H1 (cell line): ENCODE measurements around the gene BBS12. TPM values are rescaled to one million over a fixed set of nuclear protein-coding genes. Genes with fewer than 3 reads are reported as not detected.

ENCODE experiments used
- CTCF ChIA-PET: fragments of 300-600 bp; sonication (Branson Sonifier 250); formaldehyde crosslinking; loops from one replicate; lab custom pipeline; 2021; ENCODE audit not compliant: partially characterized antibody; lab: Charles Lee
- POLR2A ChIA-PET: fragments of 300-600 bp; sonication (Branson Sonifier 250); formaldehyde crosslinking; loops from one replicate; lab custom pipeline; 2021; ENCODE audit warnings: inconsistent platforms; ENCODE audit not compliant: partially characterized antibody; lab: Charles Lee
- DNase-seq, 2 experiments: peaks; one replicate each; pipeline versions ENCODE4 v3.0.0 to v3.0.0-alpha.2; 2010 to 2022; ENCODE audit warnings: low spot score in 2 of 2, low read depth in 1 of 2, mixed read lengths in 1 of 2
- FAIRE-seq: peaks from 2 replicates; lab custom pipeline; 2011; peaks lifted over from hg19 to GRCh38; lab: Jason Lieb, UNC
- H2AFZ ChIP-seq: 2 replicates; pipeline ENCODE4 v1.8.1; 2012; ENCODE audit warnings: low read length, inconsistent platforms
- H2AK5ac ChIP-seq: 2 replicates; pipeline ENCODE4 v1.6.1; 2013; ENCODE audit warnings: low read depth, low read length
- H2BK120ac ChIP-seq: replicated peaks from 2 replicates; pipeline ENCODE3; 2013; ENCODE audit warnings: low read depth, low read length, inconsistent platforms
- H2BK12ac ChIP-seq: 2 replicates; pipeline ENCODE4 v1.6.1; 2013; ENCODE audit warnings: low read depth, low read length
- H2BK15ac ChIP-seq: 2 replicates; pipeline ENCODE4 v1.6.1; 2013; ENCODE audit warnings: low read length
- H2BK20ac ChIP-seq: 2 replicates; pipeline ENCODE4 v1.6.1; 2013; ENCODE audit warnings: low read length
- H2BK5ac ChIP-seq: 2 replicates; pipeline ENCODE4 v1.6.1; 2013; ENCODE audit warnings: low read depth, low read length
- H3K14ac ChIP-seq: 2 replicates; pipeline ENCODE4 v1.6.1; 2013; ENCODE audit warnings: inconsistent platforms; ENCODE audit not compliant: insufficient read length
- H3K18ac ChIP-seq: 2 replicates; pipeline ENCODE4 v1.6.1; 2013; ENCODE audit warnings: low read length; ENCODE audit errors: extremely low read depth
- H3K23ac ChIP-seq: 2 replicates; pipeline ENCODE4 v1.6.1; 2013; ENCODE audit warnings: inconsistent platforms; ENCODE audit not compliant: insufficient read length
- H3K23me2 ChIP-seq: 2 replicates; pipeline ENCODE4 v1.6.1; 2013; ENCODE audit warnings: low read depth, low read length
- H3K27ac ChIP-seq: 2 replicates; pipeline ENCODE4 v1.6.1; 2011; ENCODE audit warnings: low read depth, low read length, inconsistent platforms
- H3K27me3 ChIP-seq, 4 experiments: replicated peaks in 1 of 4; 1 replicate in 1 of 4; 2 replicates in 3 of 4; pipeline versions ENCODE4 v1.6.1 to v1.8.1; 2011 to 2013; ENCODE audit warnings: low read length in 3 of 4, mild to moderate bottlenecking in 3 of 4, inconsistent platforms in 2 of 4, mixed read lengths in 2 of 4, moderate library complexity in 1 of 4; ENCODE audit not compliant: control insufficient read depth in 3 of 4, insufficient read depth in 3 of 4; ENCODE audit errors: extremely low read depth in 1 of 4
- H3K36me3 ChIP-seq, 4 experiments: 2 replicates each; pipeline versions ENCODE4 v1.6.1 to v1.8.1; 2011 to 2013; ENCODE audit warnings: mild to moderate bottlenecking in 4 of 4, low read length in 3 of 4, moderate library complexity in 2 of 4, control low read depth in 1 of 4, inconsistent platforms in 1 of 4; ENCODE audit not compliant: insufficient read depth in 4 of 4, control insufficient read depth in 2 of 4
- H3K4ac ChIP-seq: replicated peaks from 2 replicates; pipeline ENCODE3; 2013; ENCODE audit warnings: low read length, low read depth, mixed read lengths, inconsistent platforms; ENCODE audit not compliant: insufficient read length
- H3K4me1 ChIP-seq, 4 experiments: replicated peaks in 1 of 4; 1 replicate in 1 of 4; 2 replicates in 3 of 4; pipeline versions ENCODE4 v1.6.1 to v1.8.1; 2011 to 2013; ENCODE audit warnings: low read length in 3 of 4, inconsistent platforms in 2 of 4, mixed read lengths in 1 of 4; ENCODE audit not compliant: insufficient read depth in 4 of 4, control insufficient read depth in 3 of 4
- H3K4me2 ChIP-seq, 2 experiments: 2 replicates each; pipeline versions ENCODE4 v1.6.1 to v1.8.1; 2011 to 2013; ENCODE audit warnings: low read depth in 2 of 2, low read length in 2 of 2, control low read depth in 1 of 2, inconsistent platforms in 1 of 2, mild to moderate bottlenecking in 1 of 2; ENCODE audit not compliant: insufficient read depth in 1 of 2
- H3K4me3 ChIP-seq, 4 experiments: fragments of 200-600, 300-600 bp in 1 of 4; sonication (generic), shearing (Covaris generic), sonication (Bioruptor Twin) in 1 of 4; 2 replicates each; pipeline versions ENCODE4 v1.5.1 to v1.8.1; 2011 to 2016; ENCODE audit warnings: low read length in 4 of 4, low read depth in 3 of 4, control low read depth in 2 of 4, inconsistent platforms in 2 of 4, mild to moderate bottlenecking in 2 of 4, mixed read lengths in 1 of 4, moderate library complexity in 1 of 4; ENCODE audit not compliant: insufficient read depth in 2 of 4; ENCODE audit errors: extremely low read depth in 1 of 4
- H3K56ac ChIP-seq: replicated peaks from 2 replicates; pipeline ENCODE3; 2013; ENCODE audit warnings: low read depth, mild to moderate bottlenecking, mixed read lengths, low read length, inconsistent platforms; ENCODE audit not compliant: insufficient read length
- H3K79me1 ChIP-seq: 2 replicates; pipeline ENCODE4 v1.6.1; 2013; ENCODE audit warnings: low read depth, low read length, control low read depth
- H3K79me2 ChIP-seq, 2 experiments: 2 replicates each; pipeline versions ENCODE4 v1.6.1 to v1.8.1; 2012 to 2013; ENCODE audit warnings: low read length in 2 of 2, mild to moderate bottlenecking in 2 of 2, inconsistent platforms in 1 of 2; ENCODE audit not compliant: insufficient read depth in 2 of 2, control insufficient read depth in 1 of 2
- H3K9ac ChIP-seq, 4 experiments: replicated peaks in 1 of 4; 1 replicate in 1 of 4; 2 replicates in 3 of 4; pipeline versions ENCODE4 v1.6.1 to v1.8.1; 2011 to 2013; ENCODE audit warnings: low read depth in 3 of 4, low read length in 3 of 4, control low read depth in 2 of 4, mild to moderate bottlenecking in 2 of 4, moderate library complexity in 2 of 4, inconsistent platforms in 1 of 4; ENCODE audit errors: extremely low read depth in 1 of 4
- H3K9me3 ChIP-seq, 2 experiments: 2 replicates each; pipeline versions ENCODE4 v1.6.1 to v1.8.1; 2012 to 2013; ENCODE audit warnings: mild to moderate bottlenecking in 2 of 2, moderate library complexity in 2 of 2, control low read depth in 1 of 2, inconsistent platforms in 1 of 2, low read depth in 1 of 2, low read length in 1 of 2, mixed read lengths in 1 of 2; ENCODE audit not compliant: insufficient read depth in 2 of 2
- H4K20me1 ChIP-seq, 2 experiments: replicated peaks in 1 of 2; 2 replicates each; pipeline versions ENCODE3 to v1.8.1; 2011 to 2013; ENCODE audit warnings: inconsistent platforms in 2 of 2, low read length in 2 of 2, mild to moderate bottlenecking in 1 of 2; ENCODE audit not compliant: insufficient read depth in 2 of 2, control insufficient read depth in 1 of 2
- H4K5ac ChIP-seq: 2 replicates; pipeline ENCODE4 v1.6.1; 2013; ENCODE audit warnings: low read length, low read depth, mixed read lengths, inconsistent platforms; ENCODE audit not compliant: insufficient read length
- H4K8ac ChIP-seq: 2 replicates; pipeline ENCODE4 v1.8.0; 2013; ENCODE audit warnings: mild to moderate bottlenecking, moderate library complexity, low read length, inconsistent platforms; ENCODE audit not compliant: insufficient read depth; ENCODE audit errors: extremely low read depth
- H4K91ac ChIP-seq: replicated peaks from 2 replicates; pipeline ENCODE3; 2013; ENCODE audit warnings: low read length, mixed read lengths, inconsistent platforms; ENCODE audit not compliant: insufficient read length
- CHD1 ChIP-seq: IDR thresholded peaks from 2 replicates; pipeline ENCODE4 v1.6.1; 2012; ENCODE audit warnings: low read depth, low read length, improper control_type of control experiment
- FOSL1 ChIP-seq: IDR thresholded peaks from 2 replicates; pipeline ENCODE4 v1.6.1; 2011; ENCODE audit warnings: mild to moderate bottlenecking, low read depth, low read length, moderate library complexity; ENCODE audit not compliant: insufficient read depth
- HDAC6 ChIP-seq: IDR thresholded peaks from one replicate; pipeline ENCODE4 v1.7.1; 2012; ENCODE audit warnings: low read depth, mild to moderate bottlenecking, inconsistent platforms, low read length, moderate library complexity
- JUND ChIP-seq: IDR thresholded peaks from 2 replicates; pipeline ENCODE4 v1.6.1; 2011; ENCODE audit warnings: mild to moderate bottlenecking, improper control_type of control experiment, low read length
- MAFK ChIP-seq: IDR thresholded peaks from 2 replicates; pipeline ENCODE4 v1.6.1; 2012; ENCODE audit warnings: low read depth, mild to moderate bottlenecking, improper control_type of control experiment, low read length
- PHF8 ChIP-seq: fragments of 200-600 bp; sonication (generic); conservative IDR thresholded peaks from 2 replicates; pipeline ENCODE4 v1.7.1; 2012; ENCODE audit warnings: low read depth, mild to moderate bottlenecking, inconsistent platforms, low read length, moderate library complexity
- POU5F1 ChIP-seq: IDR thresholded peaks from 2 replicates; pipeline ENCODE4 v1.6.1; 2011; ENCODE audit warnings: low read depth, mild to moderate bottlenecking, low read length, moderate library complexity
- SP1 ChIP-seq: IDR thresholded peaks from 2 replicates; pipeline ENCODE4 v1.6.1; 2011; ENCODE audit warnings: low read depth, low read length
- TEAD4 ChIP-seq: IDR thresholded peaks from 2 replicates; pipeline ENCODE4 v1.6.1; 2012; ENCODE audit warnings: low read depth, low read length, inconsistent platforms, mixed read lengths
- WGBS, 2 experiments: shearing (Covaris generic) in 1 of 2; methylation state at CpG; one replicate each; pipeline versions ENCODE4 v1.1.6 to v1.1.7; 2013 to 2015; ENCODE audit warnings: low lambda C conversion rate in 2 of 2, mixed read lengths in 2 of 2, inconsistent platforms in 1 of 2, low coverage in 1 of 2, missing lambda C conversion rate in 1 of 2; ENCODE audit not compliant: insufficient replicate concordance in 2 of 2, insufficient coverage in 1 of 2, insufficient read length in 1 of 2; ENCODE audit errors: extremely low coverage in 1 of 2, missing lambda C conversion rate in 1 of 2; 5-methylcytosine and 5-hydroxymethylcytosine counted together
- polyA plus RNA-seq, 7 experiments: library from polyadenylated mRNA; depleted of rRNA in 3 of 7; stranded (reverse) in 5 of 7; unstranded in 2 of 7; fragments of >200 nt in 5 of 7; fragments of 200-250 nt in 2 of 7; gene quantifications; 1 replicate in 5 of 7; 2 replicates in 1 of 7; 4 replicates in 1 of 7; pipeline versions ENCODE4 v1.2.1 to v1.2.3, GENCODE V29; 2011 to 2013; ENCODE audit warnings: missing spikeins in 2 of 7, mixed read lengths in 2 of 7
- total RNA-seq: library from RNA; stranded (reverse); fragmentation: NEBNext Ultra II Directional; extraction: Animal tissue kit (Norgen Biotek cat#: 25700); gene quantifications from 2 replicates; pipeline ENCODE4 v1.2.1, GENCODE V29; 2021
- TF ChIP-seq, protein P1 (sequence below), 3 experiments: IDR thresholded peaks; 1 replicate in 2 of 3; 2 replicates in 1 of 3; pipeline versions ENCODE4 v1.5.1 to v1.6.1; 2011; ENCODE audit warnings: low read length in 3 of 3, mild to moderate bottlenecking in 3 of 3, inconsistent platforms in 2 of 3, low read depth in 1 of 3, moderate library complexity in 1 of 3; ENCODE audit not compliant: insufficient read depth in 1 of 3; ENCODE audit errors: control extremely low read depth in 1 of 3

Gene BBS12
- total and polyA plus RNA-seq, 2 of the 8 experiments (the other 6 are each of a cell fraction or from before 2014, with no cell fraction given), result 0.88 to 2.6 TPM

DNA sequence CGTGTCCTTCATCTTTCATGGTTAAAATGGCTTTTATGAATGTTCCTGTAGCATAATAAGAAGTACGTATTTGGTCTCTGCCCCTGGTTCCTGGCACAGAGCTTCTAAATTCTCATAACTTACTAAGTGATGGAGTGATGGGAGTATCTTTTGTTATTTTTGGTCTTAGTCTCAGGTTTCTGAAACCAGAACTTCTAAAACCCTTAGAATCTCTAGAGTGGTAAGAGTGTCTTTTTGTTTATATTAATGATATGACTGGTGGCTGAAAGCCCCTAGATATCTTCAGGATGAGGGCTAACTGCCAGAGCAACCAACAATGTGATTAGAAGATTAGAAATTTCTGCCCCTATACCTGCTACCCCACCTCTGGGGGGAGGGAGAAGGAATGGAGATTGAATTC is 45.8 kb upstream of the BBS12 start:
- DNase-seq (no peak), FAIRE-seq (no peak)
- Histone ChIP-seq H3K4me2 (no peak overlapping the region), H2AK5ac (no peak overlapping the region), H3K79me2 (no peaks in the 10 kb centered on the region), H3K56ac (no peak overlapping the region), H3K4me3 (no peak overlapping the region), H3K4ac (no peak overlapping the region), H3K18ac (no peak overlapping the region), H3K14ac (no peak overlapping the region), H2AFZ (no peak overlapping the region), H4K91ac (no peak overlapping the region), H3K9me3 (peaks cover 4 to 5% of the 10 kb centered on the region in 2 experiments), H3K4me1 (no peaks in the 10 kb centered on the region), H2BK5ac (no peak overlapping the region), H3K27ac (no peak overlapping the region), H3K27me3 (no peaks in the 10 kb centered on the region), H3K23ac (no peak overlapping the region), H2BK12ac (no peak overlapping the region), H4K8ac (no peak overlapping the region), H4K5ac (no peak overlapping the region), H3K36me3 (no peaks in the 10 kb centered on the region), H3K79me1 (no peaks in the 10 kb centered on the region), H3K23me2 (no peaks in the 10 kb centered on the region), H2BK20ac (no peak overlapping the region), H3K9ac (no peak overlapping the region), H2BK15ac (no peak overlapping the region), H2BK120ac (no peak overlapping the region), H4K20me1 (no peaks in the 10 kb centered on the region)
- ChIA-PET POLR2A (no interaction called here), CTCF (no interaction called here)
- WGBS, 2 experiments, result 94% methylated on average over 2 of the region's 2 CpGs; no CpG with 5 or more reads in 1 of the 2 experiments
- no peak for TF ChIP-seq PHF8
- TF ChIP-seq POU5F1, result no peak
- no peak for TF ChIP-seq HDAC6
- TF ChIP-seq MAFK, result no peak
- TF ChIP-seq SP1, result no peak
- TF ChIP-seq JUND, result no peak
- TF ChIP-seq CHD1, result no peak
- no peak for TF ChIP-seq FOSL1
- TF ChIP-seq, protein P1, sequence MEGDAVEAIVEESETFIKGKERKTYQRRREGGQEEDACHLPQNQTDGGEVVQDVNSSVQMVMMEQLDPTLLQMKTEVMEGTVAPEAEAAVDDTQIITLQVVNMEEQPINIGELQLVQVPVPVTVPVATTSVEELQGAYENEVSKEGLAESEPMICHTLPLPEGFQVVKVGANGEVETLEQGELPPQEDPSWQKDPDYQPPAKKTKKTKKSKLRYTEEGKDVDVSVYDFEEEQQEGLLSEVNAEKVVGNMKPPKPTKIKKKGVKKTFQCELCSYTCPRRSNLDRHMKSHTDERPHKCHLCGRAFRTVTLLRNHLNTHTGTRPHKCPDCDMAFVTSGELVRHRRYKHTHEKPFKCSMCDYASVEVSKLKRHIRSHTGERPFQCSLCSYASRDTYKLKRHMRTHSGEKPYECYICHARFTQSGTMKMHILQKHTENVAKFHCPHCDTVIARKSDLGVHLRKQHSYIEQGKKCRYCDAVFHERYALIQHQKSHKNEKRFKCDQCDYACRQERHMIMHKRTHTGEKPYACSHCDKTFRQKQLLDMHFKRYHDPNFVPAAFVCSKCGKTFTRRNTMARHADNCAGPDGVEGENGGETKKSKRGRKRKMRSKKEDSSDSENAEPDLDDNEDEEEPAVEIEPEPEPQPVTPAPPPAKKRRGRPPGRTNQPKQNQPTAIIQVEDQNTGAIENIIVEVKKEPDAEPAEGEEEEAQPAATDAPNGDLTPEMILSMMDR (IDR thresholded peaks at IDR 0.05; ENCODE audit: control extremely low read depth in 1 of 3, insufficient read depth in 1 of 3, low read depth in 1 of 3, low read length in 3 of 3), result no peak
- no peak for TF ChIP-seq TEAD4
